SK-N-SH (cell line): ENCODE measurements around the gene LHPP.

Source experiments
- NRF1 ChIP-seq: IDR thresholded peaks from 2 replicates; pipeline ENCODE4 v1.6.1; 2012; ENCODE audit warnings: low read depth, mild to moderate bottlenecking, low read length
- POLR2AphosphoS5 ChIP-seq: IDR thresholded peaks from 2 replicates; pipeline ENCODE4 v1.6.1; 2012; ENCODE audit warnings: low read depth, low read length
- SIN3A ChIP-seq: IDR thresholded peaks from 2 replicates; pipeline ENCODE4 v1.6.1; 2012; ENCODE audit warnings: low read depth, mild to moderate bottlenecking, low read length, moderate library complexity, borderline replicate concordance
- TF ChIP-seq, protein P1 (sequence below): fragments of 200-600 bp; sonication (generic); IDR thresholded peaks from 2 replicates; pipeline ENCODE4 v1.6.1; 2017; ENCODE audit warnings: antibody characterized with exemption, mild to moderate bottlenecking, moderate library complexity
- TF ChIP-seq, protein P2 (sequence below): IDR thresholded peaks from 2 replicates; pipeline ENCODE4 v1.4.0; 2012; ENCODE audit warnings: low read depth, borderline replicate concordance
- TF ChIP-seq, protein P3 (sequence below): IDR thresholded peaks from 2 replicates; pipeline ENCODE4 v1.6.1; 2012; ENCODE audit warnings: mild to moderate bottlenecking, low read depth, low read length, moderate library complexity
- TF ChIP-seq, protein P4 (sequence below): IDR thresholded peaks from 2 replicates; pipeline ENCODE4 v1.4.0; 2012; ENCODE audit warnings: low read depth, borderline replicate concordance

DNA sequence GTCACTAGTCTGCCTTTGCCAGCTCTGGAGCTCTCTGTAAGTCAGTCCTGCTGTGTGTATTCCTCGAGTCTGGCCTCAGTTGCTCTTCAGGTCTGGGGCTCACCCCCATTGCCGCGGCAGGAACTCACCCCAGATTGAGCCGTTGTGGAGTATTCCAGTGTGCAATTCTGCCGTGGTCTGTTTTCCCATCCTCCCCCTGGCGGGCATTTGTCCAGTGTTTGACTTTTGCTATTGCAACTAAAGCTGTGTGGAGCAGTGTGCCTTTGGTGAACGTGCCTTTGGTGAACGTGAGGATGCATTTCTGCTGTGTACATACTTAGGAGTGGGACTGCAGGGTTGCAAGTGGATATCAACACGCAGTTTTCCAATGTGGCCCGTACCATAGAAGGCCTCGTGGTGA lies 148.1 kb downstream of the LHPP start:
- TF ChIP-seq, protein P1, sequence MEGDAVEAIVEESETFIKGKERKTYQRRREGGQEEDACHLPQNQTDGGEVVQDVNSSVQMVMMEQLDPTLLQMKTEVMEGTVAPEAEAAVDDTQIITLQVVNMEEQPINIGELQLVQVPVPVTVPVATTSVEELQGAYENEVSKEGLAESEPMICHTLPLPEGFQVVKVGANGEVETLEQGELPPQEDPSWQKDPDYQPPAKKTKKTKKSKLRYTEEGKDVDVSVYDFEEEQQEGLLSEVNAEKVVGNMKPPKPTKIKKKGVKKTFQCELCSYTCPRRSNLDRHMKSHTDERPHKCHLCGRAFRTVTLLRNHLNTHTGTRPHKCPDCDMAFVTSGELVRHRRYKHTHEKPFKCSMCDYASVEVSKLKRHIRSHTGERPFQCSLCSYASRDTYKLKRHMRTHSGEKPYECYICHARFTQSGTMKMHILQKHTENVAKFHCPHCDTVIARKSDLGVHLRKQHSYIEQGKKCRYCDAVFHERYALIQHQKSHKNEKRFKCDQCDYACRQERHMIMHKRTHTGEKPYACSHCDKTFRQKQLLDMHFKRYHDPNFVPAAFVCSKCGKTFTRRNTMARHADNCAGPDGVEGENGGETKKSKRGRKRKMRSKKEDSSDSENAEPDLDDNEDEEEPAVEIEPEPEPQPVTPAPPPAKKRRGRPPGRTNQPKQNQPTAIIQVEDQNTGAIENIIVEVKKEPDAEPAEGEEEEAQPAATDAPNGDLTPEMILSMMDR, result no peak
- TF ChIP-seq POLR2AphosphoS5 (no peak), SIN3A (no peak), NRF1 (no peak)
- TF ChIP-seq, protein P2, sequence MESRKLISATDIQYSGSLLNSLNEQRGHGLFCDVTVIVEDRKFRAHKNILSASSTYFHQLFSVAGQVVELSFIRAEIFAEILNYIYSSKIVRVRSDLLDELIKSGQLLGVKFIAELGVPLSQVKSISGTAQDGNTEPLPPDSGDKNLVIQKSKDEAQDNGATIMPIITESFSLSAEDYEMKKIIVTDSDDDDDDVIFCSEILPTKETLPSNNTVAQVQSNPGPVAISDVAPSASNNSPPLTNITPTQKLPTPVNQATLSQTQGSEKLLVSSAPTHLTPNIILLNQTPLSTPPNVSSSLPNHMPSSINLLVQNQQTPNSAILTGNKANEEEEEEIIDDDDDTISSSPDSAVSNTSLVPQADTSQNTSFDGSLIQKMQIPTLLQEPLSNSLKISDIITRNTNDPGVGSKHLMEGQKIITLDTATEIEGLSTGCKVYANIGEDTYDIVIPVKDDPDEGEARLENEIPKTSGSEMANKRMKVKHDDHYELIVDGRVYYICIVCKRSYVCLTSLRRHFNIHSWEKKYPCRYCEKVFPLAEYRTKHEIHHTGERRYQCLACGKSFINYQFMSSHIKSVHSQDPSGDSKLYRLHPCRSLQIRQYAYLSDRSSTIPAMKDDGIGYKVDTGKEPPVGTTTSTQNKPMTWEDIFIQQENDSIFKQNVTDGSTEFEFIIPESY, result no peak
- TF ChIP-seq, protein P3, sequence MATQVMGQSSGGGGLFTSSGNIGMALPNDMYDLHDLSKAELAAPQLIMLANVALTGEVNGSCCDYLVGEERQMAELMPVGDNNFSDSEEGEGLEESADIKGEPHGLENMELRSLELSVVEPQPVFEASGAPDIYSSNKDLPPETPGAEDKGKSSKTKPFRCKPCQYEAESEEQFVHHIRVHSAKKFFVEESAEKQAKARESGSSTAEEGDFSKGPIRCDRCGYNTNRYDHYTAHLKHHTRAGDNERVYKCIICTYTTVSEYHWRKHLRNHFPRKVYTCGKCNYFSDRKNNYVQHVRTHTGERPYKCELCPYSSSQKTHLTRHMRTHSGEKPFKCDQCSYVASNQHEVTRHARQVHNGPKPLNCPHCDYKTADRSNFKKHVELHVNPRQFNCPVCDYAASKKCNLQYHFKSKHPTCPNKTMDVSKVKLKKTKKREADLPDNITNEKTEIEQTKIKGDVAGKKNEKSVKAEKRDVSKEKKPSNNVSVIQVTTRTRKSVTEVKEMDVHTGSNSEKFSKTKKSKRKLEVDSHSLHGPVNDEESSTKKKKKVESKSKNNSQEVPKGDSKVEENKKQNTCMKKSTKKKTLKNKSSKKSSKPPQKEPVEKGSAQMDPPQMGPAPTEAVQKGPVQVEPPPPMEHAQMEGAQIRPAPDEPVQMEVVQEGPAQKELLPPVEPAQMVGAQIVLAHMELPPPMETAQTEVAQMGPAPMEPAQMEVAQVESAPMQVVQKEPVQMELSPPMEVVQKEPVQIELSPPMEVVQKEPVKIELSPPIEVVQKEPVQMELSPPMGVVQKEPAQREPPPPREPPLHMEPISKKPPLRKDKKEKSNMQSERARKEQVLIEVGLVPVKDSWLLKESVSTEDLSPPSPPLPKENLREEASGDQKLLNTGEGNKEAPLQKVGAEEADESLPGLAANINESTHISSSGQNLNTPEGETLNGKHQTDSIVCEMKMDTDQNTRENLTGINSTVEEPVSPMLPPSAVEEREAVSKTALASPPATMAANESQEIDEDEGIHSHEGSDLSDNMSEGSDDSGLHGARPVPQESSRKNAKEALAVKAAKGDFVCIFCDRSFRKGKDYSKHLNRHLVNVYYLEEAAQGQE, result no peak
- TF ChIP-seq, protein P4, sequence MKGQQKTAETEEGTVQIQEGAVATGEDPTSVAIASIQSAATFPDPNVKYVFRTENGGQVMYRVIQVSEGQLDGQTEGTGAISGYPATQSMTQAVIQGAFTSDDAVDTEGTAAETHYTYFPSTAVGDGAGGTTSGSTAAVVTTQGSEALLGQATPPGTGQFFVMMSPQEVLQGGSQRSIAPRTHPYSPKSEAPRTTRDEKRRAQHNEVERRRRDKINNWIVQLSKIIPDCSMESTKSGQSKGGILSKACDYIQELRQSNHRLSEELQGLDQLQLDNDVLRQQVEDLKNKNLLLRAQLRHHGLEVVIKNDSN, result no peak
